Ovary (tissue), 3 donors: ENCODE measurements around the gene EFNA5.

Experiments
- EP300 ChIP-seq: sonication (generic); formaldehyde crosslinking; IDR thresholded peaks from one replicate; pipeline ENCODE4 v1.6.1; 2017; ENCODE audit warnings: antibody characterized with exemption
- TF ChIP-seq, protein P1 (sequence below), 3 donors: fragments of 450-650 bp in 2 of 3; fragments of 200-600 bp in 1 of 3; IDR thresholded peaks; one replicate each; pipeline versions ENCODE4 v1.5.1 to v1.8.0; 2016 to 2022; ENCODE audit warnings: antibody characterized with exemption in 3 of 3, mild to moderate bottlenecking in 1 of 3
- donor health status: DM: no; HTN: no; CAD: no.

GRCh38 chr5:107459605-107460004, 211.1 kb downstream of the EFNA5 start:
- TF ChIP-seq, protein P1, sequence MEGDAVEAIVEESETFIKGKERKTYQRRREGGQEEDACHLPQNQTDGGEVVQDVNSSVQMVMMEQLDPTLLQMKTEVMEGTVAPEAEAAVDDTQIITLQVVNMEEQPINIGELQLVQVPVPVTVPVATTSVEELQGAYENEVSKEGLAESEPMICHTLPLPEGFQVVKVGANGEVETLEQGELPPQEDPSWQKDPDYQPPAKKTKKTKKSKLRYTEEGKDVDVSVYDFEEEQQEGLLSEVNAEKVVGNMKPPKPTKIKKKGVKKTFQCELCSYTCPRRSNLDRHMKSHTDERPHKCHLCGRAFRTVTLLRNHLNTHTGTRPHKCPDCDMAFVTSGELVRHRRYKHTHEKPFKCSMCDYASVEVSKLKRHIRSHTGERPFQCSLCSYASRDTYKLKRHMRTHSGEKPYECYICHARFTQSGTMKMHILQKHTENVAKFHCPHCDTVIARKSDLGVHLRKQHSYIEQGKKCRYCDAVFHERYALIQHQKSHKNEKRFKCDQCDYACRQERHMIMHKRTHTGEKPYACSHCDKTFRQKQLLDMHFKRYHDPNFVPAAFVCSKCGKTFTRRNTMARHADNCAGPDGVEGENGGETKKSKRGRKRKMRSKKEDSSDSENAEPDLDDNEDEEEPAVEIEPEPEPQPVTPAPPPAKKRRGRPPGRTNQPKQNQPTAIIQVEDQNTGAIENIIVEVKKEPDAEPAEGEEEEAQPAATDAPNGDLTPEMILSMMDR (IDR thresholded peaks at IDR 0.05), result no peak
- TF ChIP-seq EP300, result no peak
